K562 (cell line): ENCODE measurements around the gene DPH6. TPM values are rescaled to one million over a fixed set of nuclear protein-coding genes. Genes with fewer than 3 reads are reported as not detected.
A peak's percentile ranks its signal among the peaks of the same experiment; 100 is the strongest.

ENCODE experiments used
- ASH1L ChIP-seq: fragments of 450-650 bp; IDR thresholded peaks from 2 replicates; pipeline ENCODE4 v1.6.1; 2018; ENCODE audit warnings: borderline replicate concordance, mild to moderate bottlenecking, low read depth; ENCODE audit not compliant: partially characterized antibody
- CREB3 ChIP-seq: fragments of 450-650 bp; conservative IDR thresholded peaks from 2 replicates; pipeline ENCODE4 v1.6.1; 2016; ENCODE audit warnings: missing genetic modification characterization, low read depth, mild to moderate bottlenecking, missing compliant biosample characterization, moderate library complexity
- DDX20 ChIP-seq: fragments of 450-650 bp; IDR thresholded peaks from 2 replicates; pipeline ENCODE4 v1.6.1; 2016; ENCODE audit warnings: missing genetic modification characterization, low read depth, mild to moderate bottlenecking, missing compliant biosample characterization, moderate library complexity
- ERF ChIP-seq: fragments of 450-650 bp; formaldehyde crosslinking; IDR thresholded peaks from 2 replicates; pipeline ENCODE4 v1.4.0; 2020; ENCODE audit warnings: mild to moderate bottlenecking, mixed read lengths
- FOSL1 ChIP-seq: fragments of 200-800 bp; sonication (Bioruptor generic); conservative IDR thresholded peaks from 2 replicates; pipeline ENCODE4 v1.6.1; 2016; ENCODE audit warnings: missing genetic modification characterization, missing compliant biosample characterization
- GMEB1 ChIP-seq: fragments of 250-450 bp; sonication (Bioruptor Pico); IDR thresholded peaks from 2 replicates; pipeline ENCODE4 v1.4.0; 2020; ENCODE audit warnings: mild to moderate bottlenecking
- HMG20A ChIP-seq: fragments of 450-650 bp; formaldehyde crosslinking; conservative IDR thresholded peaks from 2 replicates; pipeline ENCODE4 v1.4.0; 2020; ENCODE audit warnings: mild to moderate bottlenecking, mixed read lengths
- MIER1 ChIP-seq: fragments of 450-650 bp; IDR thresholded peaks from 2 replicates; pipeline ENCODE4 v1.6.1; 2016; ENCODE audit warnings: antibody characterized with exemption, mild to moderate bottlenecking, low read depth
- MTA1 ChIP-seq: fragments of 450-650 bp; IDR thresholded peaks from 2 replicates; pipeline ENCODE4 v1.6.1; 2017; ENCODE audit warnings: borderline replicate concordance
- NCOA6 ChIP-seq: fragments of 450-650 bp; IDR thresholded peaks from 2 replicates; pipeline ENCODE4 v1.6.1; 2017; ENCODE audit warnings: mild to moderate bottlenecking
- NR2C2 ChIP-seq, 2 experiments: fragments of 200-800 bp in 1 of 2; sonication (Bioruptor generic) in 1 of 2; sonication (generic) in 1 of 2; formaldehyde crosslinking in 1 of 2; IDR thresholded peaks; 2 replicates each; pipeline versions ENCODE4 v1.6.1 to v1.8.0; 2016 to 2022; ENCODE audit warnings: mild to moderate bottlenecking in 1 of 2, missing compliant biosample characterization in 1 of 2, missing genetic modification characterization in 1 of 2, missing genetic modification reagents in 1 of 2
- POU5F1 ChIP-seq: fragments of 150-350 bp; IDR thresholded peaks from 2 replicates; pipeline ENCODE4 v1.6.1; 2014; ENCODE audit warnings: borderline replicate concordance, low read length, low read depth, mild to moderate bottlenecking; ENCODE audit not compliant: partially characterized antibody
- PTRF ChIP-seq: fragments of 450-650 bp; IDR thresholded peaks from 2 replicates; pipeline ENCODE4 v1.6.1; 2016; ENCODE audit warnings: mild to moderate bottlenecking, missing genetic modification characterization, missing compliant biosample characterization
- RBM34 ChIP-seq: fragments of 200-400 bp; formaldehyde crosslinking; IDR thresholded peaks from 2 replicates; pipeline ENCODE4 v1.6.1; 2018; ENCODE audit warnings: low read length, borderline replicate concordance; ENCODE audit not compliant: insufficient read depth
- SNRNP70 ChIP-seq: fragments of 200-400 bp; formaldehyde crosslinking; optimal IDR thresholded peaks from 2 replicates; pipeline ENCODE3; 2017; ENCODE audit warnings: low read depth, low read length
- SRSF1 ChIP-seq: fragments of 200-400 bp; formaldehyde crosslinking; IDR thresholded peaks from 2 replicates; pipeline ENCODE4 v1.6.1; 2017; ENCODE audit warnings: mild to moderate bottlenecking, low read depth, low read length, moderate library complexity
- ZC3H8 ChIP-seq: fragments of 450-650 bp; IDR thresholded peaks from 2 replicates; pipeline ENCODE4 v1.6.1; 2017
- ZNF124 ChIP-seq: sonication (generic); formaldehyde crosslinking; IDR thresholded peaks from 2 replicates; pipeline ENCODE4 v1.8.1; 2022; ENCODE audit warnings: missing genetic modification reagents
- ZNF24 ChIP-seq: fragments of 450-650 bp; IDR thresholded peaks from 2 replicates; pipeline ENCODE4 v1.6.1; 2016
- ZNF436 ChIP-seq: fragments of 250-450, 450-650 bp; sonication (Bioruptor Pico); formaldehyde crosslinking; IDR thresholded peaks from 2 replicates; pipeline ENCODE4 v1.7.0; 2020; ENCODE audit warnings: mild to moderate bottlenecking
- ZSCAN32 ChIP-seq: fragments of 450-650 bp; formaldehyde crosslinking; IDR thresholded peaks from 2 replicates; pipeline ENCODE4 v1.4.0; 2020; ENCODE audit warnings: mild to moderate bottlenecking, moderate library complexity
- polyA plus RNA-seq, 8 experiments: library from polyadenylated mRNA; depleted of rRNA in 4 of 8; stranded (reverse) in 5 of 8; unstranded in 3 of 8; fragments of >200 nt; fragmentation: Nextera tagmentation in 2 of 8; fragmentation: Illumina TruSeq in 1 of 8; extraction: Ambion mirVana in 2 of 8; extraction: Trizol in 1 of 8; gene quantifications; 2 replicates each; pipeline versions ENCODE4 v1.2.1 to v1.2.3, GENCODE V29; 2011 to 2014; ENCODE audit warnings: inconsistent platforms in 1 of 8, missing spikeins in 1 of 8
- total RNA-seq, 7 experiments: library from RNA; depleted of rRNA in 6 of 7; stranded (reverse); fragments of >200 nt in 6 of 7; fragmentation: Illumina TruSeq in 2 of 7; extraction: Trizol in 2 of 7; gene quantifications; 2 replicates each; pipeline versions ENCODE4 v1.2.1 to v1.2.3, GENCODE V29; 2011 to 2021; ENCODE audit warnings: low replicate concordance in 1 of 7
- TF ChIP-seq, protein P1 (sequence below): fragments of 150-350 bp; IDR thresholded peaks from 2 replicates; pipeline ENCODE4 v1.6.1; 2014; ENCODE audit warnings: low read depth, mild to moderate bottlenecking, low read length, borderline replicate concordance
- TF ChIP-seq, protein P2 (sequence below): fragments of 250-450 bp; sonication (Bioruptor Pico); IDR thresholded peaks from 2 replicates; pipeline ENCODE4 v1.8.0; 2022; ENCODE audit warnings: moderate library complexity, mild to moderate bottlenecking, inconsistent platforms

Gene DPH6
- total and polyA plus RNA-seq, 9 of the 15 experiments (the other 6 are each of a cell fraction or from before 2014, with no cell fraction given): 10.1 to 69.1 (median 18.8) TPM

GRCh38 chr15:35557544-35557943, 11.6 kb upstream of the DPH6 start (continued):
- TF ChIP-seq, protein P1, sequence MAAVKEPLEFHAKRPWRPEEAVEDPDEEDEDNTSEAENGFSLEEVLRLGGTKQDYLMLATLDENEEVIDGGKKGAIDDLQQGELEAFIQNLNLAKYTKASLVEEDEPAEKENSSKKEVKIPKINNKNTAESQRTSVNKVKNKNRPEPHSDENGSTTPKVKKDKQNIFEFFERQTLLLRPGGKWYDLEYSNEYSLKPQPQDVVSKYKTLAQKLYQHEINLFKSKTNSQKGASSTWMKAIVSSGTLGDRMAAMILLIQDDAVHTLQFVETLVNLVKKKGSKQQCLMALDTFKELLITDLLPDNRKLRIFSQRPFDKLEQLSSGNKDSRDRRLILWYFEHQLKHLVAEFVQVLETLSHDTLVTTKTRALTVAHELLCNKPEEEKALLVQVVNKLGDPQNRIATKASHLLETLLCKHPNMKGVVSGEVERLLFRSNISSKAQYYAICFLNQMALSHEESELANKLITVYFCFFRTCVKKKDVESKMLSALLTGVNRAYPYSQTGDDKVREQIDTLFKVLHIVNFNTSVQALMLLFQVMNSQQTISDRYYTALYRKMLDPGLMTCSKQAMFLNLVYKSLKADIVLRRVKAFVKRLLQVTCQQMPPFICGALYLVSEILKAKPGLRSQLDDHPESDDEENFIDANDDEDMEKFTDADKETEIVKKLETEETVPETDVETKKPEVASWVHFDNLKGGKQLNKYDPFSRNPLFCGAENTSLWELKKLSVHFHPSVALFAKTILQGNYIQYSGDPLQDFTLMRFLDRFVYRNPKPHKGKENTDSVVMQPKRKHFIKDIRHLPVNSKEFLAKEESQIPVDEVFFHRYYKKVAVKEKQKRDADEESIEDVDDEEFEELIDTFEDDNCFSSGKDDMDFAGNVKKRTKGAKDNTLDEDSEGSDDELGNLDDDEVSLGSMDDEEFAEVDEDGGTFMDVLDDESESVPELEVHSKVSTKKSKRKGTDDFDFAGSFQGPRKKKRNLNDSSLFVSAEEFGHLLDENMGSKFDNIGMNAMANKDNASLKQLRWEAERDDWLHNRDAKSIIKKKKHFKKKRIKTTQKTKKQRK: no peak
- TF ChIP-seq ZNF436 (CRISPR knock-in tag): no peak
- no peak for TF ChIP-seq ZC3H8
- no peak for TF ChIP-seq CREB3 (tag)
- TF ChIP-seq MTA1: peak; percentile 87
- TF ChIP-seq NCOA6: no peak
- TF ChIP-seq SNRNP70: no peak
- no peak for TF ChIP-seq SRSF1
- no peak for TF ChIP-seq POU5F1
- no peak for TF ChIP-seq ERF (CRISPR knock-in tag)
- TF ChIP-seq MIER1: no peak
- TF ChIP-seq ASH1L: no peak
- TF ChIP-seq ZNF124 (CRISPR knock-in tag): no peak
- TF ChIP-seq RBM34: no peak
- TF ChIP-seq ZNF24: 0 out of 2 replicates have a peak, but pooled peaks have one; percentile 29
- TF ChIP-seq FOSL1 (tag): peak; percentile 100
- TF ChIP-seq, protein P2, sequence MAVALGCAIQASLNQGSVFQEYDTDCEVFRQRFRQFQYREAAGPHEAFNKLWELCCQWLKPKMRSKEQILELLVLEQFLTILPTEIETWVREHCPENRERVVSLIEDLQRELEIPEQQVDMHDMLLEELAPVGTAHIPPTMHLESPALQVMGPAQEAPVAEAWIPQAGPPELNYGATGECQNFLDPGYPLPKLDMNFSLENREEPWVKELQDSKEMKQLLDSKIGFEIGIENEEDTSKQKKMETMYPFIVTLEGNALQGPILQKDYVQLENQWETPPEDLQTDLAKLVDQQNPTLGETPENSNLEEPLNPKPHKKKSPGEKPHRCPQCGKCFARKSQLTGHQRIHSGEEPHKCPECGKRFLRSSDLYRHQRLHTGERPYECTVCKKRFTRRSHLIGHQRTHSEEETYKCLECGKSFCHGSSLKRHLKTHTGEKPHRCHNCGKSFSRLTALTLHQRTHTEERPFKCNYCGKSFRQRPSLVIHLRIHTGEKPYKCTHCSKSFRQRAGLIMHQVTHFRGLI (CRISPR knock-in tag): no peak
- no peak for TF ChIP-seq ZSCAN32 (CRISPR knock-in tag)
- TF ChIP-seq DDX20: no peak
- TF ChIP-seq PTRF (tag): no peak
- TF ChIP-seq HMG20A (CRISPR knock-in tag): no peak
- TF ChIP-seq NR2C2 (CRISPR knock-in tag; IDR thresholded peaks at IDR 0.05): no peak
- no peak for TF ChIP-seq NR2C2 (tag; IDR thresholded peaks at IDR 0.05)
- TF ChIP-seq GMEB1 (CRISPR knock-in tag): no peak
